HG02642 (cell line): Measurements from ENCODE around the gene GLT8D2.

Experiments used
- ATAC-seq: cut with Tn5 transposase; IDR thresholded peaks from one replicate; pipeline ENCODE4 v1.9.1; 2021; ENCODE audit warnings: mild to moderate bottlenecking; ENCODE audit not compliant: unreplicated experiment, poor library complexity

Gene GLT8D2

GRCh38 chr12:104006929-104007328 is 43.1 kb downstream of the GLT8D2 start:
- ATAC-seq, result no peak

- ATAC-seq, result no peak
These were observed 46.4 kb downstream of the GLT8D2 start for GRCh38 chr12:104003596-104003995.

- ATAC-seq, result no peak
These were observed 47.3 kb downstream of the GLT8D2 start for GRCh38 chr12:104002686-104003085.

GRCh38 chr12:104000807-104001434 is 49.1 kb downstream of the GLT8D2 start:
- ATAC-seq, result no peak

GRCh38 chr12:103998976-103999375 is 51.0 kb downstream of the GLT8D2 start:
- no peak for ATAC-seq

GRCh38 chr12:103997286-103997900 is 52.6 kb downstream of the GLT8D2 start:
- no peak for ATAC-seq

- ATAC-seq, result no peak
These were observed 53.4 kb downstream of the GLT8D2 start for GRCh38 chr12:103996595-103996994.

- no peak for ATAC-seq
These were observed 55.8 kb downstream of the GLT8D2 start for GRCh38 chr12:103994235-103994634.

- ATAC-seq, result no peak
These were observed 63.2 kb downstream of the GLT8D2 start for GRCh38 chr12:103986829-103987228.

- ATAC-seq, result no peak
These were observed 71.5 kb downstream of the GLT8D2 start for GRCh38 chr12:103978384-103978982.

GRCh38 chr12:103975368-103975767 is 74.6 kb downstream of the GLT8D2 start:
- no peak for ATAC-seq

- ATAC-seq, result no peak
These were observed 76.1 kb downstream of the GLT8D2 start for GRCh38 chr12:103973909-103974308.

GRCh38 chr12:103969391-103969790 is 80.6 kb downstream of the GLT8D2 start:
- ATAC-seq, result no peak

GRCh38 chr12:103966736-103967135 is 83.3 kb downstream of the GLT8D2 start:
- ATAC-seq, result no peak

- peak; percentile 92 for ATAC-seq
These were observed 84.1 kb downstream of the GLT8D2 start, which contains the start of gene TDG for GRCh38 chr12:103965590-103966504. Gene TDG (plus strand): TSS chr12:103965872. CDS start chr12:103966038, 166 bp downstream.

- ATAC-seq, result no peak
These were observed 84.8 kb downstream of the GLT8D2 start for GRCh38 chr12:103965255-103965589.

- no peak for ATAC-seq
These were observed 85.2 kb downstream of the GLT8D2 start for GRCh38 chr12:103964805-103965204.

GRCh38 chr12:103962493-103962892 is 87.5 kb downstream of the GLT8D2 start:
- no peak for ATAC-seq

GRCh38 chr12:103960616-103961227 is 89.3 kb downstream of the GLT8D2 start:
- ATAC-seq, result no peak

GRCh38 chr12:103958621-103959020 is 91.4 kb downstream of the GLT8D2 start:
- no peak for ATAC-seq
